D721Med (cell line): Measurements from ENCODE around the gene MAPK13.

Experiments used
- DNase-seq: peaks from one replicate; pipeline ENCODE4 v3.0.0; 2011; ENCODE audit warnings: low spot score; ENCODE audit not compliant: insufficient read length
- FAIRE-seq: peaks from 2 replicates; lab custom pipeline; 2011; peaks lifted over from hg19 to GRCh38; lab: Jason Lieb, UNC
- CTCF ChIP-seq: IDR thresholded peaks from 2 replicates; pipeline ENCODE4 v1.5.1; 2012; ENCODE audit warnings: mild to moderate bottlenecking, control low read depth; ENCODE audit not compliant: insufficient read depth; ENCODE audit errors: missing control alignments

The MAPK13 gene

GRCh38 chr6:36177166-36177565, 46.9 kb downstream of the MAPK13 start:
- no peak for TF ChIP-seq CTCF
- DNase-seq (no peak), FAIRE-seq (no peak)

- TF ChIP-seq CTCF: no peak
- DNase-seq (no peak), FAIRE-seq (no peak)
Observed at GRCh38 chr6:36178544-36178943, 48.2 kb downstream of the MAPK13 start.

- DNase-seq (no peak), FAIRE-seq (no peak)
- TF ChIP-seq CTCF: no peak
Observed at GRCh38 chr6:36180126-36180525, 49.8 kb downstream of the MAPK13 start.

GRCh38 chr6:36184311-36184710, 54.0 kb downstream of the MAPK13 start:
- DNase-seq: no peak
- no peak for FAIRE-seq
- no peak for TF ChIP-seq CTCF

- no peak for DNase-seq
- no peak for TF ChIP-seq CTCF
- FAIRE-seq: no peak
Observed at GRCh38 chr6:36186199-36186598, 55.9 kb downstream of the MAPK13 start.

GRCh38 chr6:36187446-36187845, 57.1 kb downstream of the MAPK13 start:
- DNase-seq (no peak), FAIRE-seq (no peak)
- no peak for TF ChIP-seq CTCF
